GM12801 (cell line): ENCODE results near the gene RPP40.

ENCODE experiments used
- CTCF ChIP-seq: IDR thresholded peaks from one replicate; pipeline ENCODE4 v1.5.1; 2011; ENCODE audit warnings: control low read depth; ENCODE audit not compliant: insufficient read length; ENCODE audit errors: extremely low read depth

The RPP40 gene

GRCh38 chr6:5042436-5042835 lies 38.6 kb upstream of the RPP40 start:
- TF ChIP-seq CTCF, result no peak

GRCh38 chr6:5041955-5042354 lies 38.1 kb upstream of the RPP40 start:
- no peak for TF ChIP-seq CTCF

DNA sequence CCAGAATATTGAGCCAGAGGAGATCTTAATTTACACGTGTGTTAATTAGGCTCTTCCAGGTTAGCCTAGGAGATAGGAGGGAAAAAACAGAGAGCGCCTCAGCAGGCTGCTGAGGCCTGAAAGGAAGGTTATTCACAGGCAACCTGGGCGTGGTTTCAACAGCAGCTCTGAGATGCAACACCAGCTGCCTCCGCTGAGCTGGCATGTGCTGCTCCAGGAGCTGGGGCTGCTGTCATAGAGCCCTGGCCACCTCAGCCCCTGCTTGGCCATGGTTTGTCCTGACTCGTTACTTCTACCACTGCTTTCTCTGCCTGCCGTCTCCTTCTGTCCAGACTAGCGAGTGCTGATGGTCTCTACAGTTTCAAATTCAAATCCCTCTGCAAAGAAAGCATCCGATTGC lies 32.4 kb upstream of the RPP40 start:
- no peak for TF ChIP-seq CTCF

DNA sequence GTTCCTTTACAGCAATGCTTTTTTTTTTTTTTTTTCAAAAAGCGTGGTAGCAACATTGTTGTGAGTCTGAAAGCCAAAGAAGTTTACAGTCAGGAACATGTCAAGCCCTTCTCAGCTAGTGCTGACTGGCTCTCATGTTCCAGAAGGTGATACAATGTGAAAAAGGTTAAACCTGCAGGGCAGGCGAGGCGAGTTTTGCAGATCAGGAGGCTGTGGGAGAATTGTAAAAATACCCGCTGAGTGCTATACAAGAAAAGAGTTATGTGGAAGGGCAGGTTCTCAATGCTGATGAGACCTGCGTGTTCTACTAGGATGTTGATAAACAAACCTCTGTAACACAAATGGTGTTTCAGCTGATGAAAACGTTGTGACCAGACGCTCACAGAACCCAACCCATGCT lies 30.9 kb upstream of the RPP40 start:
- TF ChIP-seq CTCF, result no peak

DNA sequence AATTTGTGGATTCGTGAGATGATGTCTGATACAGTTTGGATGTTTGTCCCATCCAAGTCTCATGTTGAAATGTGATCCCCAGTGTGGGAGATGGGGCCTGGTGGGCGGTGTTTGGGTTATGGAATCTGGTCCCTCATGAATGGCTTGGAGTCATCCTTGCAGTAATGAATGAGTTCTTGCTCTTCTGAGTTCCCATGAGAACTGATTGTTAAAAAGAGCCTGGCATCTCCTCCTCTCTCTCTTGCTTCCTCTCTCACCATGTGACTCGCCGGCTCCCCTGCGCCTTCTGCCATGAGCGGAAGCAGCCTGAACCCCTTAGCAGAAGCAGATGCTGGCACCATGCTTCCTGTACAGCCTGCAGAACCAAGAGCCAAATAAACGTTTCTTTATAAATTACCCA lies 30.5 kb upstream of the RPP40 start:
- TF ChIP-seq CTCF, result no peak

- TF ChIP-seq CTCF, result no peak
These were observed 27.3 kb upstream of the RPP40 start for GRCh38 chr6:5031150-5031549.

GRCh38 chr6:5030596-5031136 lies 26.8 kb upstream of the RPP40 start:
- TF ChIP-seq CTCF, result no peak

DNA sequence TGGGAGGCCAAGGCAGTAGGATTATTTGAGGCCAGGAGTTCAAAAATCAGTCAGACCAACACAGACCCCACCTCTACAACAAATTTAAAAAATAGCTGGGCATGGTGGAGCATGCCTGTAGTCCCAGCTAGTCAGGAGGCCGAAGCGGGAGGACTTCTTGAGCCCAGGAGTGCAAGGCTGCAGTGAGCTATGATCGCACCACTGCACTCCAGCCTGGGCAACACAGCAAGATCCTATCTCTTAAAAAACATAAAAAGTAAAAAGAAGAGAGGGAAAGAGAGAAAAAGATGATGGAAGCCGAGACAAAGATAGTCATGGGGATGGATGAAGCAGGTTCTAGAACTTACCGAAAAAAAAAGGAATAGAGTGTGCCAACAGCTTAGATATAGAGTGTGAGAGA lies 25.8 kb upstream of the RPP40 start:
- TF ChIP-seq CTCF, result no peak
